ENCODE results near the gene ZNF276.

- no peak for TF ChIP-seq POLR2A (IDR thresholded peaks at IDR 0.05; ENCODE audit: low read depth, low read length)
- TF ChIP-seq TAF1 (IDR thresholded peaks at IDR 0.05; ENCODE audit: low read depth, low read length), result no peak
Observed at GRCh38 chr16:89693289-89693731, 28.0 kb upstream of the ZNF276 start.
